ENCODE results near the gene OSER1.

GRCh38 chr20:44203161-44203560, 7.4 kb downstream of the OSER1 start:
- no peak for TF ChIP-seq CTCF (IDR thresholded peaks at IDR 0.05)
- no peak for TF ChIP-seq POLR2A (IDR thresholded peaks at IDR 0.05)

Measured in right lobe of liver (tissue), 4 donors.